Progenitor cell of endocrine pancreas (in vitro differentiated cells): ENCODE results near the gene FNDC3B. TPM values are rescaled to one million over a fixed set of nuclear protein-coding genes. Genes with fewer than 3 reads are reported as not detected.

ENCODE experiments used
- DNase-seq: peaks from one replicate; pipeline ENCODE4 v3.0.0; 2021; ENCODE audit warnings: low spot score; ENCODE audit not compliant: unreplicated experiment
- H3K27ac Mint-ChIP-seq: 2 replicates; pipeline ENCODE4 v1.8.0; 2021; ENCODE audit warnings: mild to moderate bottlenecking, moderate library complexity, mixed read lengths
- H3K27me3 Mint-ChIP-seq: 2 replicates; pipeline ENCODE4 v1.8.0; 2021; ENCODE audit warnings: mixed read lengths
- H3K36me3 Mint-ChIP-seq: 2 replicates; pipeline ENCODE4 v1.8.0; 2022; ENCODE audit warnings: mixed read lengths; ENCODE audit not compliant: insufficient read depth
- H3K4me1 Mint-ChIP-seq: 2 replicates; pipeline ENCODE4 v1.8.0; 2021; ENCODE audit warnings: low read depth, mixed read lengths
- H3K4me3 Mint-ChIP-seq: 2 replicates; pipeline ENCODE4 v1.8.0; 2021; ENCODE audit warnings: low read depth, mild to moderate bottlenecking, moderate library complexity, mixed read lengths
- H3K9me3 Mint-ChIP-seq: 2 replicates; pipeline ENCODE4 v1.8.0; 2021; ENCODE audit warnings: low read depth, mixed read lengths
- total RNA-seq: library from RNA; stranded (reverse); gene quantifications from 2 replicates; pipeline ENCODE4 v1.2.1, GENCODE V29; 2021
- TF ChIP-seq, protein P1 (sequence below): fragments of 200-600 bp; sonication (generic); IDR thresholded peaks from one replicate; pipeline ENCODE4 v1.5.0; 2021; ENCODE audit warnings: antibody characterized with exemption, mild to moderate bottlenecking; ENCODE audit not compliant: unreplicated experiment

Gene FNDC3B
- total RNA-seq, 1 donor from 2014 or later = 158 TPM

DNA sequence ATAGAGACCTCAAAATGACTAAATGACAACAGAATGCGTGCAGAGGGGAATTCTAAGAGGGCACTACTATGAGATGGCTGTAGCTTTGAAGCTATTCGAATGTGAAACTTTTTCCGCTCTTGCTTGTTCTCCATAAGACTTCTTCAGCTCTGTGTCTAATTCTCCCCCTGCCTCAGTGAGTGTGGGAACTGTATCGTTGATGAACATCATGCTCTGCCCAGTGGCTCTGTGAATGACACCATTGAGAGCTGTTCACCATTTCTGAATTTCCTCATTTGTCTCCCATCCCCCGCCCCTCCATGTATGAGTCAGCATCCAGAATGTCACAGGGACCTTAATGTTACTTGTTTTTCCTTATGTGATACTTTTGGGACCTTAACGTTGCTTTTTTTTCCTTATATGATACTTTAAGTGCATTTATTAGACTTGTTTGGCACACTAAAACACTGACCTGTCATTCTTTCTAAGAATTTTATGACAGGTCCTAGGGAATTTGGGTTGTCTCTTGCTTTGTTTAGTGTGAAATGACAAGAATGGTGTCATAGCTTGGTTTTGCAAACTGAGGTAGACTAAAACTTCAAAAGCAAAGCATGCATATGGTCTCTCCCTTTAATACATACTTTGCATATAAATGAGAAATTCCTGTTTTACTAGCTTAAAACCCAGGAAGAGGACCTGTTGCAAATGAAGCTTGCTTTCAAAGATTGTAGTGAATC lies 99.6 kb downstream of the FNDC3B start:
- Mint-ChIP-seq H3K4me1 (peaks cover 58% of the 10 kb centered on the region), H3K27me3 (no peaks in the 10 kb centered on the region), H3K9me3 (no peaks in the 10 kb centered on the region), H3K4me3 (no peak overlapping the region), H3K36me3 (peaks cover 14% of the 10 kb centered on the region), H3K27ac (peak overlapping the region; percentile 92)
- DNase-seq = no peak
- TF ChIP-seq, protein P1, sequence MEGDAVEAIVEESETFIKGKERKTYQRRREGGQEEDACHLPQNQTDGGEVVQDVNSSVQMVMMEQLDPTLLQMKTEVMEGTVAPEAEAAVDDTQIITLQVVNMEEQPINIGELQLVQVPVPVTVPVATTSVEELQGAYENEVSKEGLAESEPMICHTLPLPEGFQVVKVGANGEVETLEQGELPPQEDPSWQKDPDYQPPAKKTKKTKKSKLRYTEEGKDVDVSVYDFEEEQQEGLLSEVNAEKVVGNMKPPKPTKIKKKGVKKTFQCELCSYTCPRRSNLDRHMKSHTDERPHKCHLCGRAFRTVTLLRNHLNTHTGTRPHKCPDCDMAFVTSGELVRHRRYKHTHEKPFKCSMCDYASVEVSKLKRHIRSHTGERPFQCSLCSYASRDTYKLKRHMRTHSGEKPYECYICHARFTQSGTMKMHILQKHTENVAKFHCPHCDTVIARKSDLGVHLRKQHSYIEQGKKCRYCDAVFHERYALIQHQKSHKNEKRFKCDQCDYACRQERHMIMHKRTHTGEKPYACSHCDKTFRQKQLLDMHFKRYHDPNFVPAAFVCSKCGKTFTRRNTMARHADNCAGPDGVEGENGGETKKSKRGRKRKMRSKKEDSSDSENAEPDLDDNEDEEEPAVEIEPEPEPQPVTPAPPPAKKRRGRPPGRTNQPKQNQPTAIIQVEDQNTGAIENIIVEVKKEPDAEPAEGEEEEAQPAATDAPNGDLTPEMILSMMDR = no peak

DNA sequence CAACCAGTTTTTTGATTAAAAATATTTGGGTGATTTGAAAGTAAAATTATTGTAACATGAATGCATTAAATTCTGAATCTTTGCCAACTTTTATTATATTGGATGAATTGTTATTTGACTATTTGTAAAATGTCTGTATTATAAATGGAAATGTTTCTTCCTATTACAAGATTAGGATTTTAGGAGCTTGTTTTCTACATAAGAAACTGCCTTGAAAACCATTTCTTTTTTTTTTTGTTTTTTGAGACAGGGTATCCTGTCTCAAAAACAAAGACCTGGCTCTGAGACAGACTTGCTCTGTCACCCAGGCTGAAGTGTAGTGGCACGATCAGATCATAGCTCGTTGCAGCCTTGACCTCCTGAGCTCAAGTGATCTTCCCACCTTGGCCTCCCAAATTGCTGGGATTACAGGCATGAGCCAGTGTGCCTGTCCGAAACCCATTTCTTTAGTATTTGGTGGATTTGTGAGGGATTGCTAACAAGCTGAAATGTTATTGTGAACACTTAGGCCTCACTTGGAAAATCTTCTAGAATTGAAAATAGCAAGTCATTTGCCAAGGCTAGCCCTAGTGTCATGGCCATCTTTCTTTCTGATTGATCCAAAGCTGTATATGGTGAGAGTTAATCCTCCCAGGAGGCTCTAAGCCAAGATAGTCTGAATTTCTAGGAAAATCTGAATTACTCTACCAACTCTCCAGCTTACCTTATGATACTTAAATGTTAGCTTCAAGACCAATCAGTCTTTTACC lies 100.3 kb downstream of the FNDC3B start:
- peak overlapping the region; percentile 93 for H3K27ac Mint-ChIP-seq
- H3K27me3 Mint-ChIP-seq = no peaks in the 10 kb centered on the region
- TF ChIP-seq, protein P1 = no peak
- H3K4me1 Mint-ChIP-seq = peaks cover 61% of the 10 kb centered on the region
- no peak for DNase-seq
- H3K4me3 Mint-ChIP-seq = no peak overlapping the region
- H3K9me3 Mint-ChIP-seq = no peaks in the 10 kb centered on the region
- peaks cover 14% of the 10 kb centered on the region for H3K36me3 Mint-ChIP-seq

DNA sequence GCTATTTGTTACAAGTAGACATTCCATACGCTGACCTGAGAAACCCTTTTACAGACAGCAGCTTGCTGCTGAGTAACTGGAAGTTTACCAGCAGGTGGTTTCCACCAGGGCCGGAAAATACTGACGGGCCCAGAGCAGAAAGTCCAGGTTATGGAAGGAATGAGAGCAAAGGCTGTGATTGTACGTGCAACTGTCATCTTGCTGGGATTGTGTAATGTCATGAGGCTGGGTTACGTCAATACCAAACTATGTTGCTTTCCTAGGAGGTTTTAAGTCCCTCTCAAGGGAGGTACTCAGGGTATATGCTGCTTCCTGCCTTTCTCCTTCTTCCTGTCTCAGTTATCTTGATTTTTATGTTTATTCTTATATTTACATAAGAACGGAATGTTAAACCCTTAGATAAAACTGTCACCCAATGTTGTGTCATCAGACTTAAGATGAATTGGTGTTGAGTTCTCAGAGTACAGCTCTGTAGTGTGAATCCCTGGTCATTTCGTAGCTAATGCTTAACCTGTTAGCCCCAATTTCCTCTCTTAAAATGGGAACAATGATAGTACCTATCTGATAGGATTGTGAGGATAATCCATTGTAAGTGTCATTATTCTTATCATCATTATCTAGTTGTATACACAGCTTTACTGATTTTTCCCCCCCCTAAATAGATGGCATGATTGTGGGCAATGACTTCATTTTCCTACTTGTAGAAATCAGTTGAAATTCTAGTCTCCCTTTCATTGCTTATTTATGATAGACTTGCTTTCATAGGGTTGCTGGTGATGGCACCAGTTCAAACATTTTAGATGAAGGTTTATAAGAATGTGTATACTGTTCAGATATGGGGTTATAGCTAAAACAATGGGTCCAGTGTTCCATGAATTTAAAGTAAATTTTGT lies 101.4 kb downstream of the FNDC3B start:
- H3K4me1 Mint-ChIP-seq = peaks cover 64% of the 10 kb centered on the region
- no peak overlapping the region for H3K4me3 Mint-ChIP-seq
- TF ChIP-seq, protein P1 = no peak
- H3K27ac Mint-ChIP-seq = peak overlapping the region; percentile 93
- H3K27me3 Mint-ChIP-seq = no peaks in the 10 kb centered on the region
- peaks cover 17% of the 10 kb centered on the region for H3K36me3 Mint-ChIP-seq
- no peaks in the 10 kb centered on the region for H3K9me3 Mint-ChIP-seq
- no peak for DNase-seq

DNA sequence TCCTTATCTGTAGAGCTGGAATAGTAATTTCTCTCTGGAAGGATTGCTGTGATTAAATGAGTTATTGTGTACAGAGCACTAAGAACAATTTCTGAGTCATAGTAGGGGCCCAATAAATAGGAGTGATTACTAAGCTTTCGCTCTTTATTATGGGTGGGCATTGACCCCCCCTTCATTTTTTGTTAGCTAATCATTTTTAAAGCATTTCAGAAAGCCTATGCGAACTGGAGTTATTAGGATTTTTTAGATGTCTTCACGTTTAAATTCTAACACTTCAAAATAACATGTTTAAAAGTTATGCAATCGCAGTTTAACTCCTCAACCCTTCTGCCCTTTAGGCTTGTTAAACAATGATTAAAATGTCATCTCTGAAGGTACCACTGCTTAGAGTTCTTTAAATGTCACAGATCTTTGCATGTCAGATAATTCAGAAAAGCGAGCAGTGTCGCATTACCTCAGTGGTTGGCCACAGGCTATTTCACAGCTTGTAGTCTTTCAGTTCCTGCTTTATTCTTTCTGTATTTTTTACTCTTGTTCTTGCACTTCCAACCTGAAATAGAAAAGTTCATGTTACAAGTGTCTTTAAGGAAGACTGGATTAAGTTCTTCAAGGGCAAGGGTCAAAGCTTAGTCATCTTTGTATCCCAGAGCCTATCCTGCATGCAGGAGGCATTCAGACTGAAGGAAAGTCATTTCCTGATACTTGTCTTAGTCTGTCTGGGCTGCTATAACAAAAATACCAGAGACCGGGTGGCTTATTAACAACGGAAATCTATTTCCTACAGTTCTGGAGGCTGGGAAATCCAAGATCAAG lies 102.9 kb downstream of the FNDC3B start:
- TF ChIP-seq, protein P1 = no peak
- H3K9me3 Mint-ChIP-seq = peaks cover 3% of the 10 kb centered on the region
- no peaks in the 10 kb centered on the region for H3K27me3 Mint-ChIP-seq
- no peak overlapping the region for H3K4me3 Mint-ChIP-seq
- H3K36me3 Mint-ChIP-seq = peaks cover 16% of the 10 kb centered on the region
- peaks cover 64% of the 10 kb centered on the region for H3K4me1 Mint-ChIP-seq
- DNase-seq = no peak
- H3K27ac Mint-ChIP-seq = peak overlapping the region; percentile 93
